DOHH2 (cell line): ENCODE data around the gene GPC6.

Source experiments
- H3F3A ChIP-seq: fragments of 200-600 bp; sonication (generic), shearing (Covaris generic); 2 replicates; pipeline ENCODE4 v1.6.0; 2016; ENCODE audit warnings: antibody characterized with exemption, mild to moderate bottlenecking; ENCODE audit not compliant: control insufficient read depth, insufficient read depth
- H3K27ac ChIP-seq: fragments of 200-600 bp; sonication (generic); 2 replicates; pipeline ENCODE4 v1.5.1; 2014; ENCODE audit warnings: low read depth, mild to moderate bottlenecking, low read length, moderate library complexity
- H3K27me3 ChIP-seq: fragments of 200-600 bp; sonication (generic); 2 replicates; pipeline ENCODE4 v1.6.1; 2014; ENCODE audit warnings: mild to moderate bottlenecking, low read length, mixed read lengths; ENCODE audit not compliant: control insufficient read depth
- H3K36me3 ChIP-seq: fragments of 200-600 bp; sonication (generic); 2 replicates; pipeline ENCODE4 v1.6.1; 2014; ENCODE audit warnings: mild to moderate bottlenecking, low read length, moderate library complexity, mixed read lengths; ENCODE audit not compliant: control insufficient read depth
- H3K4me1 ChIP-seq: fragments of 200-600 bp; sonication (generic); 2 replicates; pipeline ENCODE4 v1.6.1; 2014; ENCODE audit warnings: mild to moderate bottlenecking, low read length, mixed read lengths; ENCODE audit not compliant: control insufficient read depth
- H3K4me2 ChIP-seq: fragments of 200-600 bp; sonication (generic); 2 replicates; pipeline ENCODE4 v1.6.0; 2014; ENCODE audit warnings: mild to moderate bottlenecking, low read length, moderate library complexity
- H3K4me3 ChIP-seq: fragments of 200-600 bp; sonication (generic); 2 replicates; pipeline ENCODE4 v1.5.1; 2014; ENCODE audit warnings: mild to moderate bottlenecking, low read length, mixed read lengths
- H3K79me2 ChIP-seq: fragments of 200-600 bp; sonication (generic); 2 replicates; pipeline ENCODE4 v1.6.1; 2014; ENCODE audit warnings: mild to moderate bottlenecking, low read length, mixed read lengths; ENCODE audit not compliant: control insufficient read depth
- H3K9me2 ChIP-seq: fragments of 200-600 bp; sonication (generic); replicated peaks from 2 replicates; pipeline ENCODE4 v1.6.1; 2014; ENCODE audit warnings: mild to moderate bottlenecking, low read length, mixed read lengths; ENCODE audit not compliant: control insufficient read depth
- H3K9me3 ChIP-seq: fragments of 200-600 bp; sonication (generic); 2 replicates; pipeline ENCODE4 v1.6.1; 2014; ENCODE audit warnings: antibody characterized with exemption, low read length, mixed read lengths; ENCODE audit not compliant: control insufficient read depth, insufficient read depth
- H4K20me1 ChIP-seq: fragments of 200-600 bp; sonication (generic); 2 replicates; pipeline ENCODE4 v1.6.0; 2014; ENCODE audit warnings: low read depth, mild to moderate bottlenecking, antibody characterized with exemption, low read length, moderate library complexity; ENCODE audit not compliant: control insufficient read depth, insufficient read depth
- CTCF ChIP-seq: fragments of 200-600 bp; sonication (generic); IDR thresholded peaks from one replicate; pipeline ENCODE4 v1.5.1; 2014; ENCODE audit warnings: antibody characterized with exemption, mild to moderate bottlenecking, low read depth, low read length; ENCODE audit not compliant: poor library complexity, severe bottlenecking
- EZH2phosphoT487 ChIP-seq: fragments of 200-600 bp; sonication (generic); IDR thresholded peaks from 2 replicates; pipeline ENCODE4 v1.6.1; 2017; ENCODE audit warnings: borderline replicate concordance, mild to moderate bottlenecking, antibody characterized with exemption, low read length, moderate library complexity, mixed read lengths

GPC6 gene

GRCh38 chr13:93834051-93834450 is 607.4 kb downstream of the GPC6 start:
- Histone ChIP-seq H3K9me3 (no peaks in the 10 kb centered on the region), H3F3A (no peaks in the 10 kb centered on the region), H3K27ac (no peak overlapping the region), H3K4me2 (no peak overlapping the region), H3K79me2 (no peaks in the 10 kb centered on the region), H3K36me3 (no peaks in the 10 kb centered on the region), H3K4me3 (no peak overlapping the region), H4K20me1 (no peaks in the 10 kb centered on the region), H3K27me3 (no peaks in the 10 kb centered on the region), H3K9me2 (no peaks in the 10 kb centered on the region), H3K4me1 (no peaks in the 10 kb centered on the region)
- TF ChIP-seq EZH2phosphoT487 (no peak), CTCF (no peak)

GRCh38 chr13:93843082-93843481 is 616.5 kb downstream of the GPC6 start:
- no peaks in the 10 kb centered on the region for H3K27me3 ChIP-seq
- H4K20me1 ChIP-seq = no peaks in the 10 kb centered on the region
- no peaks in the 10 kb centered on the region for H3K9me3 ChIP-seq
- H3K36me3 ChIP-seq = no peaks in the 10 kb centered on the region
- H3F3A ChIP-seq = no peaks in the 10 kb centered on the region
- TF ChIP-seq EZH2phosphoT487 (no peak), CTCF (no peak)
- no peaks in the 10 kb centered on the region for H3K4me1 ChIP-seq
- H3K4me2 ChIP-seq = no peak overlapping the region
- no peak overlapping the region for H3K4me3 ChIP-seq
- no peaks in the 10 kb centered on the region for H3K79me2 ChIP-seq
- no peak overlapping the region for H3K27ac ChIP-seq
- no peaks in the 10 kb centered on the region for H3K9me2 ChIP-seq

- Histone ChIP-seq H3K4me2 (no peak overlapping the region), H3K9me3 (no peaks in the 10 kb centered on the region), H3F3A (no peaks in the 10 kb centered on the region), H3K27me3 (no peaks in the 10 kb centered on the region), H3K4me3 (no peak overlapping the region), H3K4me1 (no peaks in the 10 kb centered on the region), H3K79me2 (no peaks in the 10 kb centered on the region), H3K27ac (no peak overlapping the region), H3K9me2 (no peaks in the 10 kb centered on the region), H4K20me1 (no peaks in the 10 kb centered on the region), H3K36me3 (no peaks in the 10 kb centered on the region)
- TF ChIP-seq CTCF (no peak), EZH2phosphoT487 (no peak)
Observed at GRCh38 chr13:93847162-93847561, 620.6 kb downstream of the GPC6 start.

GRCh38 chr13:93848247-93848646 is 621.6 kb downstream of the GPC6 start:
- Histone ChIP-seq H3K4me3 (no peak overlapping the region), H3K4me2 (no peak overlapping the region), H3K79me2 (no peaks in the 10 kb centered on the region), H3K27me3 (no peaks in the 10 kb centered on the region), H3K4me1 (no peaks in the 10 kb centered on the region), H3K9me3 (no peaks in the 10 kb centered on the region), H3K9me2 (no peaks in the 10 kb centered on the region), H3F3A (no peaks in the 10 kb centered on the region), H4K20me1 (no peaks in the 10 kb centered on the region), H3K27ac (no peak overlapping the region), H3K36me3 (no peaks in the 10 kb centered on the region)
- TF ChIP-seq CTCF = no peak
- no peak for TF ChIP-seq EZH2phosphoT487
